HG02938 (cell line): ENCODE results near the gene SLC5A9.
"Not testable (repeated sequence)": the region's sequence is repeated elsewhere in the genome, so short reads cannot be mapped to it uniquely, and the experiment has no call there.

ENCODE experiments used
- ATAC-seq: cut with Tn5 transposase; IDR thresholded peaks from one replicate; pipeline ENCODE4 v1.9.1; 2021; ENCODE audit warnings: mild to moderate bottlenecking, moderate library complexity; ENCODE audit not compliant: unreplicated experiment

The SLC5A9 gene

GRCh38 chr1:48236716-48237470 is 14.4 kb downstream of the SLC5A9 start:
- peak; percentile 69 for ATAC-seq

DNA sequence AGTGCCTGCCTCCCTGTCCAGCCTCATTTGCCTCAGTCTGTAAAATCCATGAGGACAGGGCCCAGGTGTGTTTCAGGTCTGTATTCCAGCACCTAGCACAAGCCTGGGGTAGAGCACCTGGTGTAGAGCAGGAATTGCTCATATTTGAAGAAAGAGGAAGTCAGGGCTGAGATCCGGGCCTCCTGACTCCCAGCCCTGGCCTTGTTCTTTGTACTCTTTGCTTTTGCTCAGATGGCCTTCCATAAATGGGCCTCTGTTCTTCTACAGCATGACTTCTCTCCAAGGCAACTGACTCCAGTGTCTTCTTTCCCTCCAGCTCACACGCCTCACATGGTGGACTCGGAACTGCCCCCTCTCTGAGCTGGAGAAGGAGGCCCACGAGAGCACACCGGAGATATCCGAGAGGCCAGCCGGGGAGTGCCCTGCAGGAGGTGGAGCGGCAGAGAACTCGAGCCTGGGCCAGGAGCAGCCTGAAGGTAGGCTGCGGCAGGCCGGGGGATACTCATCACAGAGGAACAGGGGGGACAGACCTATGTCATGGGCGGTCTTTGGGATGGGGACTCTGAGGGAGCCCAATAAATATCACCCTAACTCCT is 19.7 kb downstream of the SLC5A9 start:
- no peak for ATAC-seq

GRCh38 chr1:48245106-48245505 is 22.6 kb downstream of the SLC5A9 start:
- ATAC-seq: no peak

GRCh38 chr1:48246727-48247126 is 24.2 kb downstream of the SLC5A9 start:
- no peak for ATAC-seq

DNA sequence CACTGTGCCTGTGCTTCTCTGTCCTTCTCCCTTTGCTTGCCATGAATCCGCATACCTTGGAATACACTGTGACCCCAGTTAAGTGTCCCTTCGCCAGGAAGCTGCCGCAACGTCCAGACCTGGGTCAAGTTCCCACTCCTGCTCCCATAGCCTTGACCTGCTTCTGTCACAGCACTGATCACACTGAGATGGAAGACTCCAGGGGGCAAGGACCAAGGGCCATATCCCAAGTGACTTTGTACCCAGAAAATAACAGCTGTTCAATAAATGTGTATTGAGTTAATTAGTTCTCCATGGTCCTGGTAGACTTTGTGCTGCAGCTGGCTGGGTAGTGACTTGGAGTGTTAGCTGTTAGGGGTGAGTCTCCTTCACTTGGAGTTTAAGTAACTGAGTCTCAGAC is 25.8 kb downstream of the SLC5A9 start:
- ATAC-seq: no peak

- no peak for ATAC-seq
Observed at GRCh38 chr1:48249868-48250267, 27.4 kb downstream of the SLC5A9 start.

DNA sequence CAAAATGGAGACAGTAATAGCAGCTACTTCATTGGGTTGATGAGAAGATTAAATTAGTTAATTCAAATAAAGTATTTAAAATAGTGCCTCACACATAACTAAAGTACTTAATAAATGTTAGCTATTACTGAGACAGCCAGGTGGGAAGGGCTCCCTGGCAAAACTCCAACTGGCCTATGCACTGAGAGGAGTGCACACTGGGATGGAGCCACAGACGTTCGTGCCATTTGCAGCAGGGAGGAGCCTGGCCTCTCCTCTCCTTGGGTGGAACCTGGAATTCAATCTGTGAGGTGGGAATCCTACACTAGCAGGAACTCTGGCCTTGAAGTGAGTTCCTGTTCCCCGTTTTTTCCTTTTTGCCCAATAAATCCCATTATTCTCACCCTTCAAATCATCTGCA is 28.1 kb downstream of the SLC5A9 start:
- no peak for ATAC-seq

GRCh38 chr1:48251323-48251722 is 28.8 kb downstream of the SLC5A9 start:
- no peak for ATAC-seq

DNA sequence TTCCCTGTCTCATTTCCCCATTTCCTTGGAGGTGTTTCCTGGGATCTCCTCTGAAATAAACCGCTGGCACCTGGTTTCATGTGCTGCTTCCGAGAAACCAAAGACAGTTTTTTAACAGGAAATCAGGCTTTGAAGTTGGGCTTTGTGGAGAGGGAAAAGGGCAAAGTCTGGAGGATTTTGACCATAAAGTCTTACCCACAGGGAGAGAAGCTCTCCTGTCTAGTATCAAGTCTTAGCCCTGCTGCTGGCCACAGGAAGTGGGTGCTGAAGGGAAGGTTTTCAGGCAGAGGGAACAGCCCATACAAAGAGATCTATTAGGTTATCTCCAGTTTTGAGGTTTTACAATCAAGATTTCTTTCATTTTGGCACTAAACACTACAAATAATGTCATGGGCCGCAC is 29.3 kb downstream of the SLC5A9 start:
- ATAC-seq: no peak

DNA sequence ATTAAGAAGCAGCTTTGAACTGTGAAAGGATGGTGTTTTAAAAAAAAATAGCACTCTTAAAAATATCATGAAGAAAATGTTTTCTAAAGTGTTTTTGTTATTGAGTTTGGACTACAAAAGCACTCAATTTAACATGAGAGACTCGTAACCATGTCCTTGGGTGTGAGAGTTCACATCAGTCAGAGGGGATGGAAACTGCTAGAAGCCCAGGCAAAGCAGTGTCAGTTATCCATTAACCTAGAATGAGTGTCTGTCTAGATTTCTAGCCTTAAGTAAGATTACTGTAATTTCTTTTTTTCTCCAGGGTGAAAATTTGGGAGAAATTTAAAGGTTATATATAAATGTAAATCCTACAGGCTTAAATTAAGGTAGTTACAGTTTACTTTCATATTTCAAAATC is 31.7 kb downstream of the SLC5A9 start:
- no peak for ATAC-seq

DNA sequence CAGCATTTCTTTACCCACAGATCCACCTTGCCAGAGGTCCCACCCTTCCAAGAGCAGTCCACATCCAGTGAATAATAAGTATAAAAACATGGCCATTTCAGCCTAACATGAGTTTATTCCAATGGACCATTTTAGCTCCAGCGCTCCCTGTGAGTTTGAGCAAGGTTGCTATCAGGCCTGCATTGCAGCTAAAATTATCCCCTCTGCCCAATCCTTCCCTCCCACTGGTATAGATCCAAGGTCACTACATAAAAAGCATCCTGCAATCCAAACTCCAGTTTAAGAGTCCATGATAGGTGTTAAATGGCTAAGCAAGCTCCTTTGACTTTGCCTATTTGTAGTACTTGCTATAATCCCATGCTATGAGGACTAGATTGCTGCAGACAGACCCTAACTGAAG is 35.6 kb downstream of the SLC5A9 start:
- no peak for ATAC-seq

DNA sequence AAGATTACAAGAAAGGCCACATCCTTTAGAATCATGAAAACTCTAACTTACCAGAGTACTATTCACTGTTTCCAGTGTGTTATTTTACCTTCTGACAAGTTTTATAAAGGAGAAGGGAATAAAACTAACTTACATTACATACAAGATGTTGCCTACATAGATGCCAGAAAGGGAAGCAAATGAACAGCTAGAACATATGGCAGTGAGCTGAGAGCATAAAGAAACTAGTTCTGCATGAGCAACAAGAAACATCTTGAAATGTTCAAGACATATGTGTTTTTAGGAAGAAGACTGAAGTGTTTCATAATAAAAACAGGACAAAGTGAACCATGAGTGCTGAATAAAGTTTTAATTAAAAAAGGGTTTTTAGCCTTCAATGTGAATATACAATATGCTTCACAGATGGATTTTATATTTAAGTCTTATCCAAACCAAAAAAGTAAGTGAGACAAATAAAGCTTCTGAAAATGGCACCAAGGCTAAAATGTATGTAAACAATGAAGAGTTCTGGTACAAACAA is 39.4 kb downstream of the SLC5A9 start:
- no peak for ATAC-seq

GRCh38 chr1:48263041-48263440 is 40.5 kb downstream of the SLC5A9 start:
- no peak for ATAC-seq

DNA sequence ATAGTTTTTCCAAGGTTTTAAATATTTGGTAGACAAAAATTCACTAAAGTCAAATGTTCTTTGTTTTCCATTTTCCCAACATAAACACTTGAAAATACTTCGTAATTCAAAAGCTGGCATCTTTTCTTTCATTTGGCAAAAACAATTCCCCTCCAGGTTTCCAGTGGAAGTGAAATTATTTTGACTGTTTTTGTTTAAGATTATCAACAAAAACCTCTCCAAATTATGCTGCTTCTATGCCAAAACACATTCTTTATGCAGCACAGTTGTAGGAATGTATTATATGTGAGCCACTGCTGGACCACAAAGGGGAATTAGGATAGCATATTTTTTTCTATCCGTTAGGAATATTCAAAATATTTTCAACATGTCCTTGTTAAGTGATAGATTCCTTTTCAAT is 44.1 kb downstream of the SLC5A9 start:
- ATAC-seq: no peak

GRCh38 chr1:48277437-48277836 is 54.9 kb downstream of the SLC5A9 start:
- ATAC-seq: not testable (repeated sequence)

DNA sequence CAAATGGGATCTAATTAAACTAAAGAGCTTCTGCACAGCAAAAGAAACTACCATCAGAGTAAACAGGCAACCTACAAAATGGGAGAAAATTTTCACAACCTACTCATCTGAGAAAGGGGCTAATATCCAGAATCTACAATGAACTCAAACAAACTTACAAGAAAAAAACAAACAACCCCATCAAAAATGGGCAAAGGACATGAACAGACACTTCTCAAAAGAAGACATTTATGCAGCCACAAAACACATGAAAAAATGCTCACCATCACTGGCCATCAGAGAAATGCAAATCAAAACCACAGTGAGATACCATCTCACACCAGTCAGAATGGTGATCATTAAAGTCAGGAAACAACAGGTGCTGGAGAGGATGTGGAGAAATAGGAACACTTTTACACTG is 59.8 kb downstream of the SLC5A9 start:
- ATAC-seq: not testable (repeated sequence)

- ATAC-seq: not testable (repeated sequence)
Observed at GRCh38 chr1:48284696-48285420, 62.3 kb downstream of the SLC5A9 start.

DNA sequence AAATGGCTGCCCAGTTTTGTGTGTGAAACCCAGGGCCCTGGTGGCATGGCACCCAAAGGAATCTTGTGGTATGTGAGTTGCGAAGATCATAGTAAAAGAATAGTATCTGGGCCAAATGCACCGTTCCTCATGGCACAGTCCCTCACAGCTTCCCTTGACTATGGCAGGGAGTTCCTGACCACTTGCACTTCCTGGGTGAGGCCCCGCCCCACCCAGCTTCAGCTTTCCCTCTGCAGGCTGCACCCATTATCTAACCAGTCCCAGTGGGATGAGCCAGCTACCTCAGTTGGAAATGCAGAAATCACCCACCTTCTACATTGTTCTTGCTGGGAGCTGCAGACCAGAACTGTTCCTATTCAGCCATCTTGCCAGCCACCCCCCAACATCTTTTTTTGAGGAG is 63.0 kb downstream of the SLC5A9 start:
- no peak for ATAC-seq

DNA sequence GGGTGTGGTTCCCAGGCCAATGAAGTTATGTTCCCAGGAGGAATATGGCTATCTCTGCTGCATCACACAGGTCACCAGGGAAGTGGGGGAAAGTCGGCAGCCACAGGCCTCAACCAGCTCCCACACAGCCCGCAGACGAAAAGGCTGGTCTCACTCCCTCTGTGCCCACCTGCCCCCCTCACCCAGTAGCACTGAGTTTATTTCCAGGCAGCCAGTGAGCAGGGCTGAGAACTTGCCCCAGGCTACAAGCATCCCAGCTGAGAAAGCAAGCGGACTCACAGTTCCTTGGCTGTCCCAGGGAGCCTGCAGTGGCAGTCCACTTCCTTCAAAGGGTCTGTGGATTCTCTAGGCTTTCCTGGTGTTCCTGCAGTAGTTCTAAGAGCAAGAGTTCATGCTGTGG is 68.9 kb downstream of the SLC5A9 start:
- no peak for ATAC-seq

DNA sequence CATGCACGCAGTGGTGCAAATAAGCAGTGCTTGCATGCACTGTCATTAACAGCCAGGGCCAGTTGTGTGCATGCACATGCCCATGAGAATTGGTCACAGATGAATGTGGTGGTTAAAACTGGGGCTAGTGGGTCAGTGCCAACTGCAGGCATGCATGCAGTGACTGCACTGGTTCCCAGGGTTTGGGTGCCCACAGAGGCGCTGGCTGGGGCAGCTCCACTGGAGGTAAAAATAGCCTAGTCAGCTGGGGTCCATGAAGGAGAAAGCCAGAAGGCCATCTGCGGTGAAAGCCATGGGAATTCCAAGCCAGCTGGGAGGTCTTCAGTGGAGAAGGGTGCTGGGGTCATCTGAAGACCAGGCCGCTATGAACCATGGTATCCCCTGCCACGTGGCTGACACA is 70.2 kb downstream of the SLC5A9 start:
- no peak for ATAC-seq

- ATAC-seq: not testable (repeated sequence)
Observed at GRCh38 chr1:48294094-48294493, 71.6 kb downstream of the SLC5A9 start.

DNA sequence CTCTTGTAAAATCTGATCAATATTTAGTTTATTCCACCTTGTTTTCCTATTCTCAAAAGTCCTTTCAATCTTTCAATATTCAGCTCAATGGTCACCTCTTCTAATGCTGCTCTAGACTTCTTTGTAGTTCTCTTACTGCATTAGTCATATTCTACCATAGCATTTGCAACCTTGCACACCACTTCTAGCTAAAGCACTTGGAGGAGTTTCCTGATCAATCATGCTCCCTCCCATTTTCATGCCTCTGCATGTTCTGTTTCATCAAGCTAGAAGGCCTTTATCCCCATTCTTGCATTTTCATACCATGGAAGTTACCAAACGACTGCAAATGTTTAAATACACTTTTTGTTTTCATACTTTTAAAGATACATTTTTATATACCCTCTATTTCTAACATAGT is 72.1 kb downstream of the SLC5A9 start:
- ATAC-seq: no peak
